Stimulated activated CD4-positive, alpha-beta T cell treated with anti-CD3 and anti-CD28 coated beads, TNF-alpha, amount 100 ng/mL, for 4 hours (primary cell): ENCODE results near the gene PTPDC1.

ENCODE experiments used
- DNase-seq, 3 experiments: peaks; one replicate each; pipeline ENCODE4 v3.0.0-alpha.2; 2020; ENCODE audit warnings: low read depth in 3 of 3

Gene PTPDC1, protein sequence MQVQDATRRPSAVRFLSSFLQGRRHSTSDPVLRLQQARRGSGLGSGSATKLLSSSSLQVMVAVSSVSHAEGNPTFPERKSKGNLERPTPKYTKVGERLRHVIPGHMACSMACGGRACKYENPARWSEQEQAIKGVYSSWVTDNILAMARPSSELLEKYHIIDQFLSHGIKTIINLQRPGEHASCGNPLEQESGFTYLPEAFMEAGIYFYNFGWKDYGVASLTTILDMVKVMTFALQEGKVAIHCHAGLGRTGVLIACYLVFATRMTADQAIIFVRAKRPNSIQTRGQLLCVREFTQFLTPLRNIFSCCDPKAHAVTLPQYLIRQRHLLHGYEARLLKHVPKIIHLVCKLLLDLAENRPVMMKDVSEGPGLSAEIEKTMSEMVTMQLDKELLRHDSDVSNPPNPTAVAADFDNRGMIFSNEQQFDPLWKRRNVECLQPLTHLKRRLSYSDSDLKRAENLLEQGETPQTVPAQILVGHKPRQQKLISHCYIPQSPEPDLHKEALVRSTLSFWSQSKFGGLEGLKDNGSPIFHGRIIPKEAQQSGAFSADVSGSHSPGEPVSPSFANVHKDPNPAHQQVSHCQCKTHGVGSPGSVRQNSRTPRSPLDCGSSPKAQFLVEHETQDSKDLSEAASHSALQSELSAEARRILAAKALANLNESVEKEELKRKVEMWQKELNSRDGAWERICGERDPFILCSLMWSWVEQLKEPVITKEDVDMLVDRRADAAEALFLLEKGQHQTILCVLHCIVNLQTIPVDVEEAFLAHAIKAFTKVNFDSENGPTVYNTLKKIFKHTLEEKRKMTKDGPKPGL

DNA sequence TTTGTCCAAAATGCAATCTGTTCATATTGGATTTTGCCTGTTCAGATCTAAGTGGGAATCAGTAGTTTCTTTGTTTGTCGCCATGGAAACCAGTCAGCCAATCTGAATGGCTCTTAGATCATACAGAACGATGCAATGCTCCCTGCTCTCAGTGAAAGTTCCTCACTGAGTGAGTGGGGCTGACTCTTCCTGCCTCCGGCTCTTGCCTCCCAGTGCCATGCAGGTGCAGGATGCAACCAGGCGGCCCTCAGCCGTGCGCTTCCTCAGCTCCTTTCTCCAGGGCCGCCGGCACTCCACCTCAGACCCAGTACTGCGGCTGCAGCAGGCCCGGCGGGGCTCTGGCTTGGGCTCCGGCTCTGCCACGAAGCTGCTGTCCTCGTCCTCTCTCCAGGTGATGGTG lies at the start of gene PTPDC1:
Gene PTPDC1 (plus strand): TSS at position 151 of the 400 bp plus-strand sequence. CDS start 67 bp downstream, at position 218.
- DNase-seq, result no peak

DNA sequence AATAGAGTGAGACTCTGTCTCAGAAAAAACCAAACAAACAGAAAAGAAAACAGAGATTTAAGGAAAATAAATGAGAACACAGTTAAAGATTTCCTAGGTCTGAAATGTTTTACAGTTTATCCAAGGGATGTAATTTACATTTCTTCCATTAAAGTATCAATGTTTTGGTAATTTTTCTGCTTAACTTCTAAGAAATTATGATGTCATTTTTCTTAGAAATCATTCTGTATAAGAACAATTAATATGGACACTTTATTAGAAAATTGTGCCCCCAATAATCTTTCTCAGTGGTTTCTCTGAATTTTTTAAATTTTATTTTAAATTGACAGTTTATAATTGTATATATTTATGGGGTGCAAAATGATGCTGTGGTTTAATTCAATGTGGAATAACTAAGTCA lies 49.8 kb upstream of the PTPDC1 start:
- DNase-seq, result no peak

DNA sequence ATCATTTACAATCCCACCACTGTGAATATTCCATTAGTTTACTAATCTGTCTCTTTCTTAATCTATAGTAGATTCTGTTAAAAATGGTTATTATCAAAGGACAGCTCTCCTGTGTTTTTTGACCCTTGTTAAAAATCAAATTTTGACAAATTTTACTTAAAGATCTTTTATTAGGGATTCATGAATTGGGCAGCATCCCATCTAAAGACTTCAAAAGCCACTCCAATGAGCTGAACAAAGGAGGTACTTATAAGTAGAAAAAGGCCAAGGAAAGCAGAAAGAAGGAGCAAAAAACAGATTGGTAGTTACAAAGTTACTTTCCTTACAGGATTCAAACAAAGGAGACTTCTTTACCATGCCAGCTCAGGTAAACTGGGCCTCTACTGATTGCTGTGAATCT lies 44.5 kb upstream of the PTPDC1 start:
- no peak for DNase-seq

DNA sequence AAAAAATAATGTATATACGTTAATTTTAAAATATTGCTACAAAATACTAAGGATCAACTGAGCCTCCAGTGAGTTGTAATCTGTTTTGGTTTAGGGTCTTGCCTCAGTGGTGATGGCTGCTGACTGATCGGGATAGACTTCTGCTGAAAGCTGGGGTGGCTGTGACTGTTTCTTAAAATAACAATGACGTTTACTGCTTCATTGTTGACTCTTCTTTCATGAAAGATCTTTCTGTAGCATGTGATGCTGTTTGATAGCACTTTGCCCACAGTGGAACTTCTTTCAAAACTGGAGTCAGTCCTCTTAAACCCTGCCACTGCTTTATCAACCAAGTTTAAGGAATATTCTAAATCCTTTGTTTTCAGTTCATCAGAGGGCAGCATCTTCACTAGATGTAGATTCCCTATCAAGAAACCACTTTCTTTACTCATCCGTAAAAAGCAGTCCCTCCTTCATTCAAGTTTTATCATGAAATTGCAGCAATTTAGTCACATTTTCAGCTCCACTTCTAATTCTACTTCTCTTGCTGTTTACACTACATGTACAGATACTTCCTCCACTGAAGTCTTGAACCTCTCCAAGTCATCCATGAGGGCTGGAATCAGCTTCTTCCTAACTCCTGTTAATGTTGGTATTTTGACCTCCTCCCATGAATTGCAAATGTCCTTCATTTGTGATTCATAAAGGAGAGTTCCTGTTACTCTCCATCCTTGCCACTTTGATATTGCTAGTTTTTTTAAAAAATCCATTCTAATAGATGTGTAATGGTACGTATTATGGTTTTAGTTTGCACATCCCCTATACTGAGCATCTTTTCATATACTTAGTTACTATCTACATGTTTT lies 41.5 kb upstream of the PTPDC1 start:
- DNase-seq, result no peak

DNA sequence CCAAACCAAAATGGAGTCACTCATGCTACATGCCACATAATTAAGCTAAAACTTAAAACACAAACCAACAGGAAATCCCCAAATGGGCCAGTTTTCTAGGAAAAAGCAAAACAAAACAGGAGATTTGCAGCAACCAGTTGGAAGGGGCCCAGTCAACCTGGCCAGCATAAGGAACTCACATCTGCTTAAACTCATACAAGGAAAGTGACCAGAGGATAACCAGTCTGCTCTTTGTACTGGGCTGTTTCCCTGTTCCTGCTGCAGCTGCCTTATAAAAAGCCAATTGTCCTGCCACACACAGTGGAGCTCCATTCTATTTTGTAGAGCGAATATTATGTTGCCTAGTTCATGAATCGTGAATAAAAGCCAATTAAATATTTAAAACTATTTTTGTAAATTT lies 29.5 kb upstream of the PTPDC1 start:
- DNase-seq, result no peak

DNA sequence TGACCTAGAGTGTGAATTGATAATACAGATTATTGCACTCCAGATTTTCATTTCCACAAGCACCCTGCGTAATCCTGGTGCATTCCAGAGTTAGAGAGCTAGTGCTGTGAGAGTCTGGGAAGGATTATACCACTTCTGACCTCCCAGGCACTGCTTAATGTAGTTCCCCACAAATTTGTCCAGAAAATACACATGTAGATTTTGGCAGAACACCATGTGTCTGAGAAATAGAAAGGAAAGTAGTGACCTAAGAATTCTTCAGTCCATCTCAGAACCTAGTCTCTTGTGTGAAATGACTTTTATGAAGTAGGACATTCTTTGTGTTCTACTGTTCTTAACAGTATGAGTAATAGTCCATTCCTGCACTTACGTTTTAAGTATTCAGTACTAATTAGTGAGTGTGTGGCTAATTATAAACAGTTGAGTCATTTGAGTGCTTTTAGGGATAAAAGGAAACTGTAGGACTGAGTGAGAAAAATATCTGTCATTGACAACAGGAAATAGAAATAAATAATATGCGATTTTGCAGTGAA lies 27.8 kb upstream of the PTPDC1 start:
- DNase-seq, result no peak

DNA sequence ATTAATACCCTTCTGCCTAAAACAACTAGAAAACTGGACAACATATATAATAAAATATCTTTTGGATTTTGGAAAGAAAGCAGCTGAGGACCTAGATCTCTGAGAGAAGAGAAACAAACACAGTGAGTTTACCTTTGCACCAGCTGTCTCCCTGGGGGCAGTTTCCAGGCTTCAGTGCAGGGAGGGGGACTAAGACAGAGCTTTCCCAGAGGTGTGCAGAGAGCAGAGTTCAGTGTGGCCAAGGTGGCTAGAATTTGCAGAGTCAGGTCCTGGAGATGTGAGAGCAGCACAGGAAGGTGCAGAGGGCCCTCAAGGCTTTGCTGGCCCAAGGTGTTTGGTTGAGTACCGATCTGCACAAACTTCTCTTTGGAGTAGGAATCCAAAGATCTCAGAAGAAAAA lies 26.3 kb upstream of the PTPDC1 start:
- no peak for DNase-seq

DNA sequence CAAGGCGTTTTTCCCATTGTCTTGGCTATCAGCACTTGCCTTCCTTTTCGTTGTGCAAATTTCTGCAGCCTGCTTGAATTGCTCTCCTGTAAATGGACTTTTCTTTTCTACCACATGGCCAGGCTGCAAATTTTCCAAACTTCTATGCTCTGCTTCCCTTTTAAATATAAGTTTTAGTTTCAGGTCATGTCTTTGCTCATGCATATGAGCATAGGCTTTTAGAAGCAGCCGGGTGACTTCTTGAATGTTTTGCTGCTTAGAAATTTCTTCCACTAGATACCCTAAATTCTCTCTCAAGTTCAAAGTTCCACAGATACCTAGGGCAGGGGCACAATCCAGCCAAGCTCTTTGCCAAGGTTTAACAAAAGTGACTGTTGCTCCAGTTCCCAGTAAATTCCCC lies 22.4 kb upstream of the PTPDC1 start:
- DNase-seq, result no peak

DNA sequence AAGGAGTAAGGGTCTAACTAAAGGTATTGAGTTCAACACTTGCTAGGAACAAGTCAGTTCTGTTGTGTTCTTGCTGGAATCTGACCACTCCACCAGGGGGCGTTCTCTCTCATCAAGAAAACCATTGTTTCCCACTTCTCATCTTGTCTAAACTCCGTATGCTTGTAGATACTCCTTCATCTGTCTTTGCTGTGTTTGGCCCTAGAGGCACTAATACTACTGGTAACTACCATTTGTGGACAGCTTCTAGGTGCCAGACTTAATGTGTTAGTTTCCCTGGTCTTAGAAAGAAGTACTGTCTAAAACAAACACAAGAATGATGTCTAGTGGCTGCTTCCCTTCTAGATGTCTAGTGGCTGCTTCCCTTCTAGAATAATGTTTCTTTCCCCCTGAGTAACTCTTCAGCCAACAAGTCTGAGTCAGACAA lies 18.7 kb upstream of the PTPDC1 start:
- DNase-seq, result peak; percentile 29 to 58 (median 32)

DNA sequence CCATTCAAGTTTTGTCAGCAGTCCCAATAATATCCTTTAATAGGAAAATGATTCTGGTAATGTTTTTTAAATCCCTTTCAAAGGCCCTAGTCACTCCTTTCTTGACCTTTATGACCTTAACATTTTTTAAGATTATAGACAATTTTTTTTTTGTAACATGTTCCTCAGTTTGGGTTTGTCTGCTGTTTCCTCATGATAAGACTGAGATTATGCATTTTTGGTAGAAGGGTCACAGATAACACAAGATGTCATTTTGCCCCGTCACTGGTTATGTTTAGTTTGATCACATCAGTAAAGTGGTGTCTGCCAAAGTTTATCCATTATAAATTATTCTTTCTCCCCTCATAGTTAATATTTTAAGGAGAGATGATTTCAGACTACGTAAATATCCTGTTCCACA lies 16.0 kb upstream of the PTPDC1 start:
- DNase-seq, result no peak

DNA sequence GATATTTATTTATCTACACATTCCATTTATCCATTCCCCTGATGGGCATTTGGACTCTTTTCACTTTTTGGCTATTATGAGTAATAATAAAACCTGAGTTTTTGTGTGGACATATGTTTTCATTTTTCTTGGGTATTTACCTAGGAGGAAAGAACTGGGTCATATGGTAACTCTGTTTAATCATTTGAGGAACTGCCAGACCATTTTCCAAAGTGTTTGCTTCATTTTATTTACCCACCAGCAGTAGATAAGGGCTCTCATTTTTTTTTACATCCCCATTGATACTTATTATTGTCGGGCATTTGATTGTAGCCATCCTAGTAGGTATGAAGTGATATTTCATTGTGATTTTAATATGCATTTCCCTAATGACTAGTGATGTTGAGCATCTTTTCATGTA lies 7.7 kb upstream of the PTPDC1 start:
- DNase-seq, result no peak

DNA sequence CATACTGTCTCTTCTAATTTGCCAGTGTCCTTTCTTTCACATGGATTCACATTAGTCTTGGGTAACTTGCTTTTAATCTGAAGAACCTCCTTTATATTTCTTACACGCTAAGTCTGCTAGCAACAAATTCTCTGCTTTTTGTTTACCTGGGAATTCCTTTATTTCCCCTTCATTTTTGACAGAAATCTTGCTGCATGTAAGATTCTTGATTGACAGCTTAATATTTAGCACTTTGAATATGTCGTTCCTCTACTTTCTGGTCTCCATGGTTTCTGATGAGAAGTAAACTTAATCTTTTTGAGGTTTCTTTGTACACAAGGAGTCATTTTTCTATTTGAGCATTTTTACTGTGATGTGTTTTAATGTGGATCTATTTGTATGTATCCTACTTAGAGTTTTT lies 6.2 kb upstream of the PTPDC1 start:
- no peak for DNase-seq

DNA sequence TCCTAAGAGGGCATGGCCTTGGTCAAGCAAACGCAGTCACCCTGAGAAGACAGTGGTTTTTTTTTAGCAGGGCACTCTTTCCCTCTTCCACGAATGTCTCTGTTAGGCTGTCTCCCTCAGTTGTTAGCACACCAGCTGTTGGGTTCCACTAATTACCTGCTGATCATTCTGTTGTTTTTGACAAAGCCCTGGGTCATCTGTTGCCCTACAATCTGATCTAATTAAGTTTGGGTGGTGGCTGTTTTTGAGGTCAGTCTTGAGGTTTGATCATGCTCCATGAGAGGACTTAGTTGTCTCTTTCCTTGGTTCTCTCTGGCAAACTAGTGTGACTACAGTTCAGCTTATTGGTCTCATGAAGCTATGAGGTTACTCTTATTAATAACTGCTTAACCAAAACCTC lies 5.0 kb upstream of the PTPDC1 start:
- DNase-seq, result no peak

DNA sequence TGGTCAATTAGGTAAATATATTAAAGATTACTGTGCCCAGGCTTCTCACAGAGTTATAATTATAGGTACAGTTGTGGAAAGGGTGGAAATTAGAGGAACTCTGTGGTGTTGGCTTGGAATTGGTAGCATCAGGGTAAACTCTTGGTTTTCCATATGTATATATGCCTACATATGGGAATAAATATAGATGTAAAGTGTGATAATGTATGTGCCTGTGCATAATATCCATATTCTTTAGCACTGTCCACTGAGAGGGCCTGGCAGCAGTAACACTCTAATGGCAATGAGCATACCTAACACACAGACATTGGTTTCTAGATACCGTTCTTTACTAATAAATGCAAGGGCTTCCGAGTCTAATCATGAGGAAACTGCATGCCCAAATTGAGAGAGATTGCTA lies 4.0 kb upstream of the PTPDC1 start:
- DNase-seq, result no peak

DNA sequence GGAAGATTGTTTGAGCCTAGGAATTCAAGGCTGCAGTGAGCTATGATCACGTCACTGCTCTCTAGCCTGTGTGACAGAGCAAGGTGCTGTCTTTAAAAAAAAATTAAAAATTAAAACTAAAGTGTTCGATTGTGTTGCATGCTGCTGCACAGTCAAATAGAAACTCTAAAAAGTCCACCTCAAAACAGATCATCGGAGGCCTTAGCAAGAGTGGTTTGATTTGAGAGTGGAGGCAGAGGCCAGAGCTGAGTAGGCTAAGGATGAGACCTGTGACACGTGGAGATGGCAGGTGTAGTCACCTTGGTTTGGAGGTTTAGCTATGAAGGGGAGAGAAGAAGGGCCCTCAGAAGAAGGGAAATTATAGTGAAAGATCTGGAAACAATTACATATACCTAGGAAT lies 2.8 kb upstream of the PTPDC1 start:
- no peak for DNase-seq

DNA sequence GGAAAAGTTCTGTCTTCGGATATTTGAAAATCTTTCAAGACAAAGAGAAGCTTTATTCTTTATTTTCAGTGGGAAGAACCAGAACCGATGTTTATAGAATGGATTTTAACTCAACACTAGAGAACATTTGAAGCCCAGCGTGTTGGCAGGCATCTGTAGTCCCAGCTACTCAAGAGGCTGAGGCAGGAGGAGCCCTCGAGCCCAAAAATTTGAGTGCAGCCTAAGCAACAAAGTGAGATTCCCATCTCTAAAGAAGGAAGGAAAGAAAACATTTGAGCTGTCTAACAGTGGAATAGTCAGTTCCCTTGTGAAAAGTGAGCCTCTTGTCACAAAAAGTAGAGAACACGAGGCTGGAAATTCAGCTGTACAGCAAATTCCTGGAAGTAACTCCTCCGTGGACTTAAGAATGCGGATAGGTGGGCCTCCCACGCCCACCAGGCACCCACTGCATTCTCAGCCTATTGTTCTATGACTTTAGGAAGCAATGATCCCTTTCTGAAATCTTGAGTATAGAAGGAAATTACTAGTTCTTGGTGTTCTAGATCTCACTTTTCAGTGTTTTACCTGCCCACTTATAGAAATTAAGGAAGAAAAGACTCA lies 2.3 kb upstream of the PTPDC1 start:
- DNase-seq, result no peak

DNA sequence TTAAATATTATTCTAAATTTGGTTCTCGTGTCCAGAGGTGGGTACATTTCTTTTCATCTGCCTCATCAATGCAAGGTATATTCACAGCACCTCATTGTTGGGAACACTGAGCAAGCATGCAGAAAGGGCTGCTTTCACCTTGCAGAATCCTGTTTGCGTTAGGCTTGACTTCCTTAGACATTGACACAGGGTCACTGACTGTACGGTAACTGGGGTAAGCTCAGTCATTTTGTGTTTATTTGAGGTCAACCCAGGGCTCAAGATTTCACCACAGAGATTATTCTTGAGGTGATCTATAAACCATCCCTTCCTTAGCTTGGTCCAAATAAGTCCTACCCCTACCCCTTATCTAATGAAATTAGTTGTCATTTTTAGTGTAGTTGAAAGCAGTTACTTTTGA lies 1.7 kb upstream of the PTPDC1 start:
- no peak for DNase-seq

DNA sequence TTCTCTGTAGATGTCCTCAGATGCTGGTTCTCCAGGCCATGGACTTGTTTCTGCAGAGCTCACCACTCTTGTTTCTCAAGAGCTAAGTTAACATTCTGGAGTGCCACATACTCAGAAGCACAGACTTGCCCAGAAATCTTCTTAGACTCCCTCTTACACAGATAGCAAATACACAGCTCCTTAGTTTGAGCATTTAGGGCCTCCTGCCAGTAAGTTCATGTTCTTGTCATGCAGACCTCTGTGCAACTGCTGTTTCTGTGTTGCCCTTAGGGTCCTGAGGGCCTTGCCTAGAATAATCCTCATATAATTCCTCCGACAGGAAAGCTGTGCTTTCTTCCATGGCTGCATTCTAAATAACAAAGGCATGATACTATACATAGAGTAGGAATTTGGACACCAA lies 1.3 kb upstream of the PTPDC1 start:
- DNase-seq, result no peak

DNA sequence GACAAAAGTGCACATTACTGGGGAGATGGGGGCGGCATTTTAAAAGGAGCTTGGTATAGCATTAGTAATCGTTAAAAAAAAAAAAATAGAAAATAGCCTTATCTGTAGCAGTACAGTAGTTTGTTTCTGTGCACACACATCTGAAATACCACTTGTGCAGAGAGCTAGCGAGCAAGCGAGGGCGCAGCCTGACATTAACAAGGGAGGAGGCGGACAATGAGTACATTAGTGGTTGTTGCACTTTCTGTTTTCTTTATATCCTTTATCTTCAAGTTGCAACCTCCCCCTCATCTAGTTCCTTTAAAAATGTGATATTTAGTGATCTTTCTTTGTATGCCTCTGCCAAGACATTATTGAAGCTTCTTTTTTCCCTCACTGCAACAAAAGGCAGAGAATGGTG lies 880 bp upstream of the PTPDC1 start:
- no peak for DNase-seq

DNA sequence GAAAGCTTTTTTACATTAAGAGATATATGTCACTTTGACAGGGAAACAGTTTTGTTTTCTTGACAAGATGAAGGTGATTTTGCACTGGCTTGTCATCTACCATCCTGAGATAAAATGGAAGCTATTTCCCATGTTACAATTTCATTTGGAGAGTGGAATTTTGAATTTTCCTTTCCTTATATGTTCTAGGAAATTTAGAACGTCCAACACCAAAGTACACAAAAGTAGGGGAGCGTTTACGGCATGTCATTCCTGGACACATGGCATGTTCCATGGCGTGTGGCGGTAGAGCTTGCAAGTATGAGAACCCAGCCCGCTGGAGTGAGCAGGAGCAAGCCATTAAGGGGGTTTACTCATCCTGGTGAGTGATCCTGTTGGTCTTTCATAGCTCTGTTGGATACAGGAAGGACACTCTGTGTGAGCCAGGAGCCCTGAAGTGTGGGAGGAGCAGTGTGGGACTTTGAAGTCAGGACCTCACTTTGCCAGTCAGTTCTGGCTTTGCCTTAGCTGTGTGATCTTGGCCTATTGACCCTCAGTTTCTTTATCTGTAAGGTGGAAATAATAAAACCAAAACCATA lies 887 bp downstream of the PTPDC1 start:
- DNase-seq, result no peak
